ENCODE results near the gene SLC3A2. TPM values are rescaled to one million over a fixed set of nuclear protein-coding genes. Genes with fewer than 3 reads are reported as not detected.
"Not testable (repeated sequence)": the region's sequence is repeated elsewhere in the genome, so short reads cannot be mapped to it uniquely, and the experiment has no call there.

The SLC3A2 gene
- total and polyA plus RNA-seq, 4 donors, result 34.3 to 59.5 (median 51.0) TPM

- TF ChIP-seq JUND (IDR thresholded peaks at IDR 0.05) (no peak), YY1 (IDR thresholded peaks at IDR 0.05) (no peak), MAX (IDR thresholded peaks at IDR 0.05) (no peak), ATF3 (IDR thresholded peaks at IDR 0.05) (no peak), RAD21 (IDR thresholded peaks at IDR 0.05) (no peak), RXRA (IDR thresholded peaks at IDR 0.05) (no peak)
These were observed 23.1 kb upstream of the SLC3A2 start (continued) for GRCh38 chr11:62857541-62857982.

GRCh38 chr11:62858201-62858600 lies 22.5 kb upstream of the SLC3A2 start:
- H3K4me3 ChIP-seq (ENCODE audit: low read depth in 1 of 3, low read length in 3 of 3), result no peak overlapping the region
- H3K27ac ChIP-seq (ENCODE audit: low read depth in 1 of 2, low read length in 2 of 2), result no peak overlapping the region
- DNase-seq (ENCODE audit: low spot score), result no peak
- H3K27me3 ChIP-seq (ENCODE audit: control insufficient read depth in 4 of 4, insufficient read depth in 4 of 4, low read length in 3 of 4), result no peaks in the 10 kb centered on the region
- H3K9ac ChIP-seq (ENCODE audit: low read depth in 1 of 2, low read length in 2 of 2), result no peak overlapping the region
- no peak for TF ChIP-seq RAD21 (IDR thresholded peaks at IDR 0.05)
- no peak for TF ChIP-seq CTCF (IDR thresholded peaks at IDR 0.05; ENCODE audit: low read depth, low read length, missing input control)
- TF ChIP-seq HNF4G (IDR thresholded peaks at IDR 0.05), result no peak
- no peak for TF ChIP-seq SP1 (IDR thresholded peaks at IDR 0.05)
- no peak for TF ChIP-seq RXRA (IDR thresholded peaks at IDR 0.05)
- no peak for TF ChIP-seq ATF3 (IDR thresholded peaks at IDR 0.05)
- no peak for TF ChIP-seq MAX (IDR thresholded peaks at IDR 0.05)
- TF ChIP-seq EGR1 (IDR thresholded peaks at IDR 0.05; ENCODE audit: low read depth in 2 of 2), result no peak
- TF ChIP-seq JUND (IDR thresholded peaks at IDR 0.05), result no peak
- TF ChIP-seq ZBTB33 (IDR thresholded peaks at IDR 0.05), result no peak
- 86% methylated on average over 7 of the region's 7 CpGs for WGBS
- H3K4me1 ChIP-seq (ENCODE audit: control insufficient read depth in 4 of 4, insufficient read depth in 4 of 4, low read length in 3 of 4), result peaks cover 5 to 30% (median 17%) of the 10 kb centered on the region in 4 donors
- no peaks in the 10 kb centered on the region for H3K9me3 ChIP-seq (ENCODE audit: control insufficient read depth in 4 of 4, low read length in 3 of 4)
- H3K36me3 ChIP-seq (ENCODE audit: control insufficient read depth in 4 of 4, insufficient read depth in 3 of 4, low read depth in 1 of 4, low read length in 3 of 4), result peaks cover 1 to 9% (median 8%) of the 10 kb centered on the region in 4 donors

GRCh38 chr11:62859281-62859703 lies 21.4 kb upstream of the SLC3A2 start:
- H3K36me3 ChIP-seq (ENCODE audit: control insufficient read depth in 4 of 4, insufficient read depth in 3 of 4, low read depth in 1 of 4, low read length in 3 of 4); H3K9ac ChIP-seq (ENCODE audit: low read depth in 1 of 2, low read length in 2 of 2); H3K27ac ChIP-seq (ENCODE audit: low read depth in 1 of 2, low read length in 2 of 2); H3K27me3 ChIP-seq (ENCODE audit: control insufficient read depth in 4 of 4, insufficient read depth in 4 of 4, low read length in 3 of 4); H3K4me3 ChIP-seq (ENCODE audit: low read depth in 1 of 3, low read length in 3 of 3); DNase-seq (ENCODE audit: low spot score); H3K9me3 ChIP-seq (ENCODE audit: control insufficient read depth in 4 of 4, low read length in 3 of 4): not testable (repeated sequence)
- peaks cover 3 to 19% (median 9%) of the 10 kb centered on the region in 4 donors for H3K4me1 ChIP-seq (ENCODE audit: control insufficient read depth in 4 of 4, insufficient read depth in 4 of 4, low read length in 3 of 4)
- 91% methylated on average over 8 of the region's 8 CpGs for WGBS
